ENCODE measurements around the gene DPP10.

DPP10 gene

DNA sequence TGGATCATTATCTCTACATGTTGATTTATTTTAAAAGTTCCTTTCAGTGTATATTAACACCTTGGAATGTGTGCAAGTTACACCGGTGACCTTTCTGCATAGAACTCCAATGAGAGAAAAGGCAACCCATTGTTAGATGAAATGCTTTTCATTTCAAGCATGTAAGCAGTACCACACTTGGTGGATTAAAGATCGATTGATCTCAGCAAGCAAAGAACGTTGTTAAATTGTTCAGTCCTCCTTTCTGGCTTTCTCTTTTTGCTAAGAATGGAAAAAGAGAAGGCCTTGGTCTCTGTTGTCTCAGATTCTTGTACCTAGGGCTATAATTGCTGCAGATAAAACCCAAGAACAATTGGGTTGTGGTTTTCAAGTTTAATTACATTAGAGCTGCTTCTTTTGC lies 843.0 kb downstream of the DPP10 start:
- H3K27ac ChIP-seq: no peak overlapping the region
- TF ChIP-seq ZFX (IDR thresholded peaks at IDR 0.05): no peak
- TF ChIP-seq, protein P1, sequence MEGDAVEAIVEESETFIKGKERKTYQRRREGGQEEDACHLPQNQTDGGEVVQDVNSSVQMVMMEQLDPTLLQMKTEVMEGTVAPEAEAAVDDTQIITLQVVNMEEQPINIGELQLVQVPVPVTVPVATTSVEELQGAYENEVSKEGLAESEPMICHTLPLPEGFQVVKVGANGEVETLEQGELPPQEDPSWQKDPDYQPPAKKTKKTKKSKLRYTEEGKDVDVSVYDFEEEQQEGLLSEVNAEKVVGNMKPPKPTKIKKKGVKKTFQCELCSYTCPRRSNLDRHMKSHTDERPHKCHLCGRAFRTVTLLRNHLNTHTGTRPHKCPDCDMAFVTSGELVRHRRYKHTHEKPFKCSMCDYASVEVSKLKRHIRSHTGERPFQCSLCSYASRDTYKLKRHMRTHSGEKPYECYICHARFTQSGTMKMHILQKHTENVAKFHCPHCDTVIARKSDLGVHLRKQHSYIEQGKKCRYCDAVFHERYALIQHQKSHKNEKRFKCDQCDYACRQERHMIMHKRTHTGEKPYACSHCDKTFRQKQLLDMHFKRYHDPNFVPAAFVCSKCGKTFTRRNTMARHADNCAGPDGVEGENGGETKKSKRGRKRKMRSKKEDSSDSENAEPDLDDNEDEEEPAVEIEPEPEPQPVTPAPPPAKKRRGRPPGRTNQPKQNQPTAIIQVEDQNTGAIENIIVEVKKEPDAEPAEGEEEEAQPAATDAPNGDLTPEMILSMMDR (conservative IDR thresholded peaks at IDR 0.05): no peak

DNA sequence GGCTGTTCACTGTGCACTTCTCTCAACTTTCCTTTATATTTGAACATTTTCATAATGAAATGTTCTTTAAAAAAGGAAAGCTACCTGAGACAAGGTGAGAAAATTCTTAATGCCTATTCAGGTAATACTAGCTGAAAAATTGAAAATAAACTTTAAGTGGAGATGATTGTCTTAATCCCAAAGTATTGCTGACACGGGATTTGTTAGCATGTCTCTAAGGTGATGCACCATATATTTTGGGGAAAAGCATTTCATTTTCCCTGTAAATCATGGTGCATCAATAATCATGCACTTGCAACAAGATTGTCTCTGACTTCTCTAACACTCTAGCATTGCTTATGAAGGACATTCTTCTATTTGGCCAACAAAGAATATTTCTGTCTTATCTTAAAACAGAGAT lies 848.0 kb downstream of the DPP10 start:
- TF ChIP-seq, protein P1 (conservative IDR thresholded peaks at IDR 0.05): no peak
- TF ChIP-seq ZFX (IDR thresholded peaks at IDR 0.05): no peak
- no peak overlapping the region for H3K27ac ChIP-seq

DNA sequence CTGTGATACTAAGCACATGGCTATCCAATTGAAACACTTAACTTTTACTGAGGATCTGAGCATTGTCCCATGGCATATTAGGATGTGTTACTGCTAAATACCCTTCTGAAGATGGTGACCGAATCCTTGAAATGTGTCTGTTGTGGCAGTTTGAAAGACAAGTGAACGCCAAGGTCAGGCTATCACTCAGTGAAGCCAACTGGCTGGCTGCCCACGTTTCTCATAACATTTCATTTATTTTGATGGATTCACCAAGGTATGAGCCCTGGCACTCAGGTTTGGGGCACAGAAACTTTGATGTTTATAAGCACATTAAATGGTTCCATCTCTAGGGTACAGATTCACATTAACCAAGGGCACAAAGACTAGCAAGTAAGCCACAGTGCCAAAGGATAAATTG lies 850.3 kb downstream of the DPP10 start:
- H3K27ac ChIP-seq: no peak overlapping the region
- no peak for TF ChIP-seq ZFX (IDR thresholded peaks at IDR 0.05)
- TF ChIP-seq, protein P1 (conservative IDR thresholded peaks at IDR 0.05): no peak

DNA sequence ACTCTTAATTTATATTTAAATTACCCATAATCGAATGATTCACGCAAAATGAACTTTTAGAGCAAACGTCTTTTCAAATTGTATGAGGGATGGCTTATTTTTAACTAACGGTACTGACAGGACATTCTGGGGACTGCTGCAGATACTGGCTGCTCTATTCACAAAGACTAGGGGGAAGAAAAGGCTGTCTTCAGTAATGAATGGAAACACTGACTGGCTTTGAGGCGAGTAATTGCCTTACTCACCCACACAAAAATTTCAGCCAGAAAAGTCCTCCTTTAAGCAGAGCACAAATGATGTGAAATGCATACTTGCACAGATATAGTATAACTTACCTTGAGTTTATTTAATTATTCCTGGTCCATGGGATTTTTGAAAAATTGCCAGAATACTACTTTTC lies 852.6 kb downstream of the DPP10 start:
- H3K27ac ChIP-seq: no peak overlapping the region
- TF ChIP-seq, protein P1 (conservative IDR thresholded peaks at IDR 0.05): no peak
- TF ChIP-seq ZFX (IDR thresholded peaks at IDR 0.05): no peak

DNA sequence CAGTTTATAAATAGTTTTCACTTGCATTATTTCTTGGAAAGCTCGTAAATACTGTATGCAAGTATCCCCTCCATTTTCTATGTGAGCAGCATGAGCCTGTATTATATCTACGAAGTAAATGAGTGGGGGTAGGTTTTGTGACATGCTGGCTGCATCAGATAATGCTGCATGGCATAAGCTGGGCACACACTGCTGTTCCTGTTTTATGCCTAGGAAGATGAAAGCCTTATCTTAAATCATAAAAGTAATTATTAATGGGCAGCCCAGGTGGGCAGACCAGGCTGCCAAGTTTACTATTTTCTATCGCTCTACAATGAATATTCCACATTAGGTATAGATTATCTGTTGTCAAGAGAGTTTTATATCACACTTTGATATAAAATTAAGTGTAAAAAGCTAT lies 854.6 kb downstream of the DPP10 start:
- no peak for TF ChIP-seq ZFX (IDR thresholded peaks at IDR 0.05)
- TF ChIP-seq, protein P1 (conservative IDR thresholded peaks at IDR 0.05): no peak
- H3K27ac ChIP-seq: no peak overlapping the region

DNA sequence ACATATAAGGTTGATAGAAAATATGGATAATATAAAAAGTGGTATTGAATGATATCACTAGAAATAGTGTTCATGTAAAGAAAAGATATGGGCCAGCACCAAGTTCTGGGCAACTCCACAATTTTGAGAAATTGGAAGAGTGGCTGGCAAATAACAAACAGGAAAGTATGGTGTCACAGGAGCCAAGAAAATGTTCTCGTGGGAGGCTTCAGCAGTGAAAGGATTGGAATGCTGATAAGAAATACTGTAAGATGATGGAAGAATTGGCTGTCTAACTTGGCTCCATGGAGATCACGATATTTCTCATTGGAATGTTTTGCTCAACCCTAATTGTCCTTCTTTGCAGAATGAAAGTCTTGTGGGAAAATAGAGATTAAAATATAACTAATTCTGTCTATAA lies 856.8 kb downstream of the DPP10 start:
- no peak overlapping the region for H3K27ac ChIP-seq
- TF ChIP-seq, protein P1 (conservative IDR thresholded peaks at IDR 0.05): no peak
- no peak for TF ChIP-seq ZFX (IDR thresholded peaks at IDR 0.05)

DNA sequence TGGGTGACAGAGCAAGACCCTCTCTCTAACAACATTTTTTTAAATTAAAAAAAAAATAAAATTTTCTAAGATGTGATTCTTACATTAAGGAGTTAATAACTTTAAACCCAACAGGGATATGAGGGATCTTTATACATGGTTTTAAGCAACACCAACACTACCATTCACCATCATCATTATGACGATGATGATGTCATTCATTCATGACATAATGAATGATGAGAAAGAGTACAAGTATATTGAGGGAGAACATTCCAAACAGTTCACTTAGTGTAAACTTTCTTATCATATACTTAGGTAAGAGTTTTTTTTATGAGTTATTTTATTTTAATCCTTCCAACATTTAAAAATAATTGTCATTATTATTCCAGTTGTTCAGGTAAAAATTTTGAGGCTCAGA lies 863.3 kb downstream of the DPP10 start:
- no peak for TF ChIP-seq ZFX (IDR thresholded peaks at IDR 0.05)
- TF ChIP-seq, protein P1 (conservative IDR thresholded peaks at IDR 0.05): no peak
- no peak overlapping the region for H3K27ac ChIP-seq

All from C4-2B (cell line).